MG63 (cell line): ENCODE measurements around the gene EIF3I. TPM values are rescaled to one million over a fixed set of nuclear protein-coding genes. Genes with fewer than 3 reads are reported as not detected.
"Not testable (repeated sequence)": the region's sequence is repeated elsewhere in the genome, so short reads cannot be mapped to it uniquely, and the experiment has no call there.

Experiments used
- DNase-seq: peaks from one replicate; pipeline ENCODE4 v3.0.0-alpha.2; 2020
- H3K27me3 ChIP-seq: fragments of 250-450 bp; sonication (Bioruptor Pico); 2 replicates; pipeline ENCODE4 v1.5.1; 2020; ENCODE audit warnings: mild to moderate bottlenecking, moderate library complexity
- H3K36me3 ChIP-seq: fragments of 250-450 bp; sonication (Bioruptor Pico); 2 replicates; pipeline ENCODE4 v1.5.1; 2020; ENCODE audit warnings: mild to moderate bottlenecking, moderate library complexity
- H3K4me3 ChIP-seq: fragments of 250-450 bp; sonication (Bioruptor Pico); 2 replicates; pipeline ENCODE4 v1.5.1; 2020; ENCODE audit warnings: mild to moderate bottlenecking, moderate library complexity
- H3K9me3 ChIP-seq: fragments of 250-450 bp; sonication (Bioruptor Pico); 2 replicates; pipeline ENCODE4 v1.5.1; 2020; ENCODE audit warnings: mild to moderate bottlenecking, moderate library complexity
- total RNA-seq: library from RNA; depleted of rRNA; stranded (reverse); fragments of >200 nt; shearing (Covaris generic); gene quantifications from 2 replicates; pipeline ENCODE4 v1.2.3, GENCODE V29; 2014; ENCODE audit warnings: low replicate concordance

Gene EIF3I
- total RNA-seq, 1 experiment from 2014 or later = 515 TPM

DNA sequence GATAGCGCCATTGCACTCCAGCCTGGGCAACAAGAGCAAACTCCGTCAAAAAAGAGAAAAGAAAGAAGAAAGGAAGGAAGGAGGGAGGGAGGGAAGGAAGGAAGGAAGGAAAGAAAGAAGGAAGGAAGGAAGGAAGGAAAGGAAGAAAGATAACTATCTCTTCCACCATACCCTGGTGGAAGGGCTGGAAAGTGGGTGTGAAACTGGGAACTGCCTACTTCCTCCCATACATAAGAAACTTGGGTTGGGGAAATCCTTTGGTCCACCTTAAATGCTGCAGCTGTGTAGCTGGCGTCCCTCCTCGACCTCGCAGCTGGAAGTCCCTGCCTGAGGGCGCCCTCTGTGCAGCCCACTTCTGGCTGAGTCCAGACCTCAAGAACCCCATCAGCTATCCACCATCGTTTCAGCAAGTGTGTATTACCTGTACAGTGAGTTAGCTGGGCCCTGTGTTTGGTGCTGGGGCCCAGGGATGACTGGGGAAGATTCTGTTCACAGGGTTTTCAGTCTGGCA, 20.2 kb downstream of the EIF3I start:
- H3K9me3 ChIP-seq = no peaks in the 10 kb centered on the region
- DNase-seq = peak; percentile 44
- H3K4me3 ChIP-seq = no peak overlapping the region
- no peaks in the 10 kb centered on the region for H3K27me3 ChIP-seq
- no peaks in the 10 kb centered on the region for H3K36me3 ChIP-seq

DNA sequence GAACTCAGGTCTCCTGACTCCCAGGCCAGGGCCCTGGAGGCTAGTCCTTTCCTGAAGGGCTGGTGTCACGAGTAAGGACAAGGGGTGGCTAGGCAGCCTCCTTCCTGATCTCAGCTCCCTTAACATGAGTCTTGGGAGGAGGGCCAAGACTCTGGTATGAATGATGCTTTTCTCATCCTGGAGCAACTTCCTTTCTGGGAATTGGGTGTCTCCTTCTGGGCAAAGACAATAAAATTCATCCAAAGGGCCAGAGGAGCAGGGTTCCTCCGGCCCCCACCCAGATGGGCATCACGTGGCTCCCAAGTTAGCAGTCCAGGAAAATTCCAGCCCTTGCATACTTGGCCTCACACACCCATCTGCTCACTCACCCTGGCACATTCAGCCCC, 24.7 kb downstream of the EIF3I start, which contains the start of gene FAM167B:
FAM167B (plus strand) TSS at position 335 of the 386 bp plus-strand sequence. CDS start 200 bp downstream, outside the sequence.
- DNase-seq = peak; percentile 73
- H3K36me3 ChIP-seq = no peaks in the 10 kb centered on the region

DNA sequence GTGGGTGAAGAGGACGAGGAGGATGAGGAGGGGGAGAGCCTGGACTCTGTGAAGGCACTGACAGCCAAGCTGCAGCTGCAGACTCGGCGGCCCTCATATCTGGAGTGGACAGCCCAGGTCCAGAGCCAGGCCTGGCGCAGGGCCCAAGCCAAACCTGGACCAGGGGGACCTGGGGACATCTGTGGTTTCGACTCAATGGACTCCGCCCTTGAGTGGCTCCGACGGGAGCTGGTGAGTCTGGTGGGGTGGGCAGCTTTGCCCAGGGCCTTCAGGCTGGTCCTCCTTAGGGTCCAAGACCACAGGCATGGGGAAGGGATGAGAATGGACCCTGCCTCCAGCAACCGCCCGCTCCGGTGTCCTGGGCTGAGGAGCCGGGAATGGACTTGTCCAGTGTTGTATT, 25.2 kb downstream of the EIF3I start:
- Histone ChIP-seq H3K27me3 (no peaks in the 10 kb centered on the region), H3K9me3 (no peaks in the 10 kb centered on the region), H3K36me3 (no peaks in the 10 kb centered on the region), H3K4me3 (no peak overlapping the region)
- no peak for DNase-seq

More for the DNA sequence above, 24.7 kb downstream of the EIF3I start, which contains the start of gene FAM167B:
- H3K27me3 ChIP-seq = no peaks in the 10 kb centered on the region
- H3K4me3 ChIP-seq = no peak within 1 kb of the TSS
- H3K9me3 ChIP-seq = no peaks in the 10 kb centered on the region

DNA sequence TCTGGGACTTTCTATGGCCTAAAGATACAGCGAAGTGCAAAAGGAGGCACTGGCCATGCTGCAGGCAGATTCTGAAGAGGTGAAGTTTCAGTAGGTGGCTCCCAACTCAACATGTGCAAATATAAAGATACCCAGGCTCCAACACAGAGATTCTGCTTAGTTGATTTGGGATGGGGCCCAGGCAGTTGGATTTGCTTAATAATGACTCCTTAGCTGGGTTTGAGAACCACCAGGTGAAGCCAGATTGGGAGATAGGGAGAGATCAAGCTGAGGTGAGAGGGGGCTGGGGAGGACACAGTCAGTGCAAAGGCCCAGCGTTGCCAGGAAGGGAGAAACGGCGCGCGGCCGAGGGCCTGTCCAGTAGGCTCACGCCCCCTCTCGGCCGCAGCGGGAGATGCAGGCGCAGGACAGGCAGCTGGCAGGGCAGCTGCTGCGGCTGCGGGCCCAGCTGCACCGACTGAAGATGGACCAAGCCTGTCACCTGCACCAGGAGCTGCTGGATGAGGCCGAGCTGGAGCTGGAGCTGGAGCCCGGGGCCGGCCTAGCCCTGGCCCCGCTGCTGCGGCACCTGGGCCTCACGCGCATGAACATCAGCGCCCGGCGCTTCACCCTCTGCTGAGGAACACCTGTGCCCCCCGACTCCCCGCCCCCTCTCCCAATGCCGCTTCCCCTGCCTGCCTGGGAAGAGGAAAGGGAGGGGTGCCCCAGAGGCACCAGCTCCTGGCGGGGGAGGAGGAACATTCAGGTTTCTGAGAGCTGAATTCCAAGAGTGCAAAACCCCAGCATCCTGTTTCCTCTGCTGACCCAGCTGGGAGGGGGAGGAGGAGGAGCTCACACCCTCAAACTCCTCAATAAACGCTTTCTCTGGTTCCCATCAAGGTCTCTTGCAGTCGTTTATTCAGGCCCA, 26.0 kb downstream of the EIF3I start:
- peak; percentile 65 for DNase-seq
- Histone ChIP-seq H3K9me3 (no peaks in the 10 kb centered on the region), H3K36me3 (no peaks in the 10 kb centered on the region), H3K4me3 (no peak overlapping the region), H3K27me3 (no peaks in the 10 kb centered on the region)

DNA sequence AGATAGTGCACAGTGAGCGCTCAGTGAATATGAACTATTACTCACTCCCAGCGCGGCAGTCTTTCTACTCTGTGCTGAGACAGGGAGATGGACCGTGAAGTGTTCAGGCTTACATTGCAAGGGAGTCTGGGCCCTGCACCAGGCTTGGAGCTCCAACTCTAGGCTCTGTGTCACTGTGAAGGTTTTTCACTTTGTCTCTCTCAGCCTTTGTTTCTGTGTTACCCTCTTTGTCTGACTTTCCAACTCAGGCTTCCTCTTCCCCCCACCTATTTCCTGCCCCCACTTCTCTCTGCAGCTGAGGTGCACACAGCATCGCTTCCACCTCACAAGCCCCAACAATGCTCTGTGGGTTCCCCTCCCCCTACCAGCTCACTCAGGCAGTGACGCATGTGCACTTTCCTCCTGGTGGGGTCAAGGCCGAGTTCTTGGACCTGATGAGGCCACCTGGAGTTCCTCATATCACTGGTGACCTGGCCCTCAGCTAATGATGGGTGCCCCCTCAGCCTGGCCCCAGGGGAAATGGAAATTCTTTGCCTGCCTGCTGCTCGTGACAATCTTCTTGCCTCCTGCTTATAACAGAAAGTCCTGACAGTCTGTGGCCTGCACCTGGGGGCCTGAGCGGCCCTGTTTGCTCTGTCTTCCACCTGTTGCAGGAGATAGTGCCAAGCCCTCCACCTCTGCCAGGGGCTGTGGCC, 27.8 kb downstream of the EIF3I start:
- no peak for DNase-seq
- no peaks in the 10 kb centered on the region for H3K36me3 ChIP-seq
- H3K27me3 ChIP-seq = no peaks in the 10 kb centered on the region
- no peak overlapping the region for H3K4me3 ChIP-seq
- H3K9me3 ChIP-seq = no peaks in the 10 kb centered on the region

DNA sequence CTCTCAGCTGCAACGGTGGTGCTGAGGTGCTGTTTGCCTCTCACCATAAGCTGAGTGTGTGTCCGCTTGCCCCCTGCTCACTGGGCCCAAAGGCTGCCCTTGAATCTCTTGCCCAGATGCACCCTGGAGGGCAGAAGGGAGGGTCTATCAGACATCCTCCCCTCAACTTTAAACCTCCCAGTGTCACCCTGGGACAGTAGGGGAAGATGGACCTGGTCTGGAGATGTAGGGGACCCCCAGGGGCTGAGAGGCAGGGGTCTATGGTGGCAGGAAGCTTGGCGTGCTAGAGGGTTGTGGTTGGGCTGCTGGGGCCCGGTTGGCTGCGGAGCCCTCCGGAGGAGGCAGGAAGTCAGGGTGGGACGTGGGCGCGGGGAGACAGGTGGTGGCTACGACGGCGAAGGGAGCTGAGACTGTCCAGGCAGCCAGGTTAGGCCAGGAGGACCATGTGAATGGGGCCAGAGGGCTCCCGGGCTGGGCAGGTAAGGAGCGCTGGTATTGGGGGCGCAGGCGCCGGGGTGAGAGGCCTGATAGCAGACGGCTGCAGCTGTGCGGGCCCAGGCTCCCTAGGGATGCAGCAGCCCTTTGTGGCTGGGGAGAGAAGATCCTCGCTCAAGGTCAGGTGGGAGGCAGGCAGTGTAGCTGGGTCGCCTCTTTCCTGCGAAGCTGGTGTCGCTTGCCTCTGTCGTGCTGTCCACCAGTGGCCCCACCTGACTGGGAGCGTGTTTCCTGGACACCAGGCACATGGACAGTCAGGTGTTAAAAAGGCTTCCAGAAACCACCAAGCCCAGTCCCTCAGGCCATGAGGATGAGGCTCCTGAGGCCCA, 28.9 kb downstream of the EIF3I start, which contains the start of gene LCK:
LCK (plus strand) TSS at position 373 of the 824 bp plus-strand sequence. CDS start 23,065 bp downstream, outside the sequence.
- Histone ChIP-seq H3K9me3 (no peaks in the 10 kb centered on the region), H3K4me3 (no peak within 1 kb of the TSS), H3K36me3 (no peaks in the 10 kb centered on the region), H3K27me3 (no peaks in the 10 kb centered on the region)
- DNase-seq = no peak

DNA sequence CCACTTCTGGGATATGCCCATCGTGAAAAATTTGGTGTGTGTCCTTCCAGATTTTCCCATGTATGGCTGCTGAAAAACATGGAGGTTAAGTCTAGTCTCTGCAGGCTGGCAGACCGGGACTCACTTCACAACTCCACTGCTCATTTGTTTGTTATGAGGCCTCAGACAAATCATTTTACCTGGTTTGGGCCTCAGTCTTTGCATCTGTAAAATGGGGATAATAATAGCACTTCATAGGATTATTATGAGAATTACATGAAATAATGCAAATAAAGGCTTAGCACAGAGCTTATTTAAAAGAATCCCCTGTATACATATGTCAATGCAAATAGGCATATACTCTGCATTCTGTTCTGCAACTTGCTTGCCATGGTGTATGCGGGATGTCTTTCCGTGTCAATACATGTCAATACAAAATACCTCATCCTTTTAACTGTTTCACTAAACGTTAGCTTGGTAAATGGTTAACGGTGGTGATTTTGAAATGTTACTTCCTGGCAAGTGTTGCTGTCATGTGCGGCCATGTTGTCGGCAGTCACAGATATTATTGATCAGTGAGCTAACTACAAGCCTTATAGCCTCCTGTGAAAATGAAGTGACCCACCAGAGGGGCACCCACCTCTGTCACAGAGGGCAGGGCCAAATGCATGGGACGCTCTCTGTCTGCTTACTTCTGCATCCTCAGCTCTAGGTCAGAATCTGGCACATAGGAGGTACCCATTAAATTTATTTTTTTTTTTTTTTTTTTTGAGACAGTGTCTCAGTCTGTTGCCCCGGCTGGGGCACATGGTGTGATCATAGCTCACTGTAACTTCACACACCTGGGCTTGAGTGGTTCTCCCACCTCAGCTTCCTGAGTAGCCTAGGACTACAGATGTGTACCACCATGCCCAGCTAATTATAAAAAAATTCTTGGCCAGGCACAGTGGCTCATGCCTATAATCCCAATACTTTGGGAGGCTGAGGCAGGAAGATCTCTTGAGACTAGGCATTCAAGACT, 33.2 kb downstream of the EIF3I start:
- Histone ChIP-seq H3K9me3 (no peaks in the 10 kb centered on the region), H3K36me3 (no peaks in the 10 kb centered on the region), H3K27me3 (no peaks in the 10 kb centered on the region), H3K4me3 (no peak overlapping the region)
- DNase-seq = no peak

DNA sequence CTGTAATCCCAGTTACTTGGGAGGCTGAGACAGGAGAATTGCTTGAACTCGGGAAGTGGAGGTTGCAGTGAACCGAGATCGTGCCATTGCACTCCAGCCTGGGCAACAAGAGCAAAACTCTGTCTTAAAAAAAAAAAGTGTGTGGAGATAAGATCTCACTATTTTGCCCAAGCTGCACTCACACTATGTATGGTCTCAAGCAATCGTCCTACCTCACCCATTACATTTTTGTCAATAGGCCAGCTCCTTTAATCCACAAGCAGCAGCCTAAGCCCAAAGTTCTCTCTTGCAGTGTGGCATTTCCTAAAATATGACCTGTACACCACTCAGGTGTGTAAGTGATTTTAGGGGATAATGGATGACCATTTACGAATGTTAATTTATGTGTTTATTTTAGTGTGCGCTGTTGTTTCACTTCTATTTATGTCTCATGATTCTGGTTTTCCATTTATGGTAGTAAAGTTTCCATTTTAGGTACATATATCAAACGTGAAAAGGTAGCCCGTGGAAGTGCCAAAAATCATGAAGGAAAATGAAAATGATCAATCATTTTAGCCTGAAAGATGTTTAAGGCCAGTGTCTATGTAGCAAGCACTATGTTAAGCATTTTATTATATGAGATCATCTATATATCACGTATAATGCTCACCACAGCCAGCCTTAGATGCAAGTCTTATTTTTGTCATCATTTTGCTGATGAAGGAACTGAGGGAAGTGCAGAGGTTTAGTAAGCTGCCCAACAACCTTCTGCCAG, 34.4 kb downstream of the EIF3I start:
- Histone ChIP-seq H3K27me3 (no peaks in the 10 kb centered on the region), H3K4me3 (no peak overlapping the region), H3K36me3 (no peaks in the 10 kb centered on the region), H3K9me3 (no peaks in the 10 kb centered on the region)
- DNase-seq = no peak

DNA sequence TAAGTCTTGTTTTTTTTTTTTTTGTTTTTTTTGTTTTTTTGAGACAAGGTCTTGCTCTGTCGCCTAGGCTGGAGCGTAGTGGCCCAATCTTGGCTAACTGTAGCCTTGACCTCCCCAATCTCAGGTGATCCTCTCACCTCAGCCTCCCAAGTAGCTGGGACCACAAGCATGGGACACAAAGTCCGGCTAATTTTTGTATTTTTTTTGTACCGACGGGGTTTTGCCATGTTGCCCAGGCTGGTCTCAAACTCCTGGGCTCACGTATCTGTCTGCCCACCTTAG, 35.0 kb downstream of the EIF3I start:
- H3K36me3 ChIP-seq = no peaks in the 10 kb centered on the region
- no peak overlapping the region for H3K4me3 ChIP-seq
- no peaks in the 10 kb centered on the region for H3K27me3 ChIP-seq
- H3K9me3 ChIP-seq = no peaks in the 10 kb centered on the region
- DNase-seq = no peak

DNA sequence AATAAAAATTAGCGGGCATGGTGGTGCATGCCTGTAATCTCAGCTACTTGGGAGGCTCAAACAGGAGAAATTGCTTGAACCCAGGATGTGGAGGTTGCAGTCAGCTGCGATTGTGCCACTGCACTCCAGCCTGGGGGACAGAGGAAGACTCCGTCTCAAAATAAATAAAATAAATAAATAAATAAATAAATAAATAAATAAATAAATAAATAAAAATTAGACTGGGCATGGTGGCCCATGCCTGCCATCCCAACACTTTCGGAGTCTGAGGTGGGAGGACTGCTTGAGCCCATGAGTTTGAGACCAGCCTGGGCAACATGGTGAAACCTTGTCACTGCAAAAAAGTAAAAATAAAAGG, 41.0 kb downstream of the EIF3I start:
- H3K9me3 ChIP-seq, H3K4me3 ChIP-seq, DNase-seq, H3K27me3 ChIP-seq, H3K36me3 ChIP-seq: not testable (repeated sequence)

DNA sequence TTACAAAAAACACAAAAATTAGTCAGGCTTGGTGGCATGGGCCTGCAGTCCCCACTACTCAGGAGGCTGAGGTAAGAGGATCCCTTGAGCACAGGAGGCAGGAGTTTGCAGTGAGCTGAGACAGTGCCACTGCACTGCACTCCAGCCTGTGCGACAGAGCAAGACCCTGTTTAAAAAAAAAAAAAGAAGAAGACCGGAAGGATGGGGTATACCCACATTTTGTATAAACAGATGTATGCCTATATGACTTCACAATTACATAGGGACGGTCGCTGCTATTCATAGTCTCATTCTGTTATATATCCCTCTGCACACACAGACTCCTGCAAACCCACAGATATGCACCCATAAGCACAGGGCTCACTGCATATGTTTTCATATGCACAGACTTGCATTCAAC, 41.5 kb downstream of the EIF3I start:
- H3K27me3 ChIP-seq = no peaks in the 10 kb centered on the region
- H3K36me3 ChIP-seq = no peaks in the 10 kb centered on the region
- H3K4me3 ChIP-seq = no peak overlapping the region
- H3K9me3 ChIP-seq = no peaks in the 10 kb centered on the region
- no peak for DNase-seq

DNA sequence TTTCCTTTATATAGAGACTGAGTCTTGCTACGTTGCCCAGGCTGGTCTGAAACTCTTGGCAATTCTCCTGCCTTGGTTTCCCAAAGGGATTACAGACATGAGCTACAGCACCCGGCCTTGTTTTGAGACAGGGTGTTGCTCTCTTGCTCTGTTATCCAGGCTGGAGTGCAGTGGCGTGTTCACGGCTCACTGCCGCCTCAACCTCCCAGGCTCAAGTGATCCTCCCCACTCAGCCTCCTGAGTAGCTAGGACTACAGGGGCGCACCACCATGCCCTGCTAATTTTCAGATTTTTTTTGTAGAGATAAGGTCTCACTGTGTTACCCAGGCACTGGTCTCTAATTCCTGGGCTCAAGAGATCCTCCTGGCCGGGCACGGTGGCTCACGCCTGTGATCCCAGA, 43.6 kb downstream of the EIF3I start:
- Histone ChIP-seq H3K27me3 (no peaks in the 10 kb centered on the region), H3K9me3 (no peaks in the 10 kb centered on the region), H3K4me3 (no peak overlapping the region), H3K36me3 (no peaks in the 10 kb centered on the region)
- DNase-seq = no peak

DNA sequence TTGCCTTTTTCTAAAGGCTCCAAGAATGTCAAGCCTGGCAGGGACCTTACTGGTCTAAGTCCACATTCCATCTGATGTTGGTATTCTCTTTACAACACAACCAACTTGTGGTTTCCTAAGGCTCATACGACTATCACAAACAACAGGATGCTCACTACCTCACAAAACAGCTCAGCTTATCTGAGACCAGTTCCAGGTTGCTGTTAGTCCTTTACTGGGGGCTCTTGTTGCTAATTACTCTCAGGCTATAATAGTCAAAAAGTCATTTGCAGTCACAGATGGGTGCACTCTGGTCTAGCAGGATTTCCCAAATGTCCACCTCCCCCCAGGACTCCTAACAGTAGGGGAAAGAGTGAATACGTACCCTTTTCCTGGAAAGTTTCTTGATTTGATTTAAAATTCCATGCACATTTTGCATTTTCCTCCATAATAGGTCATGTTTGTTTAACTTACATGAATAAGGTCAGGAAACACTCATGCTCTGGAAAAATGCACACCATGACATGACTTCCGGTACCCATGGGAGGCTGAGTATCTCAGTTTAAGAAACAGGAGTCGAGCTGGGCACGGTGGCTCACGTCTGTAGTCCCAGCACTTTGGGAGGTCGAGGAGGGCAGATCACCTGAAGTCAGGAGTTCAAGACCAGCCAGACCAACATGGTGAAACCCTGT, 44.8 kb downstream of the EIF3I start:
- H3K4me3 ChIP-seq = no peak overlapping the region
- DNase-seq = no peak
- H3K27me3 ChIP-seq = no peaks in the 10 kb centered on the region
- H3K9me3 ChIP-seq = no peaks in the 10 kb centered on the region
- no peaks in the 10 kb centered on the region for H3K36me3 ChIP-seq

DNA sequence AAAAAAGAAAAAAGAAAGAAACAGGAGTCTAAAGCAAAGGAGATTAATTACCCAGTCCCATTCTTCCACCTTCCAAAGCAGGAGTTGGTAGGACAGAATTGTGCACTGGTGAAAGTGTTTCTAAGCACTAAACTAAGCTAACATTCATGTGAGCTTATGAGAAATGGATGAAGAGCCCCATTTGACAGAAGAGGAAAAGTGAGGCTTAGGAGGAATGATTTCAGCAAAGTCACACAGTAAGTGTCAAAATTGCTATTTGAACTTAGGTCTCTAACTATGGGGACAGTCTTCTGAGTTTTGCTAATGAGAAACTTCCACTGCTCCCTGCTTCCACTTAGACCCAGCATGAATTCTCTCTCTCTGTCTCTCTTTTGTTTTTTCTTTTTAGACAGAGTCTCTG, 47.5 kb downstream of the EIF3I start:
- DNase-seq = no peak
- Histone ChIP-seq H3K9me3 (no peaks in the 10 kb centered on the region), H3K27me3 (no peaks in the 10 kb centered on the region), H3K4me3 (no peak overlapping the region), H3K36me3 (no peaks in the 10 kb centered on the region)
